ENCODE measurements around the gene HES4.
"Not testable (repeated sequence)": the region's sequence is repeated elsewhere in the genome, so short reads cannot be mapped to it uniquely, and the experiment has no call there.

HES4 gene

GRCh38 chr1:997993-998744 is 1.7 kb downstream of the HES4 start:
- DNase-seq, result no peak

GRCh38 chr1:997713-997992 is 2.2 kb downstream of the HES4 start:
- no peak for DNase-seq

- no peak for DNase-seq
These were observed 2.8 kb downstream of the HES4 start for GRCh38 chr1:996851-997712.

GRCh38 chr1:995665-996633 is 3.9 kb downstream of the HES4 start:
- no peak for DNase-seq

- not testable (repeated sequence) for DNase-seq
These were observed 5.4 kb downstream of the HES4 start for GRCh38 chr1:994546-994945.

- DNase-seq, result no peak
These were observed 6.4 kb downstream of the HES4 start for GRCh38 chr1:993379-993995.

GRCh38 chr1:992362-992761 is 7.5 kb downstream of the HES4 start:
- DNase-seq, result no peak

GRCh38 chr1:991895-992294 is 8.0 kb downstream of the HES4 start:
- DNase-seq, result no peak

GRCh38 chr1:991275-991674 is 8.6 kb downstream of the HES4 start:
- not testable (repeated sequence) for DNase-seq

GRCh38 chr1:988061-988460 is 11.8 kb downstream of the HES4 start:
- DNase-seq, result not testable (repeated sequence)

GRCh38 chr1:985126-985525 is 14.8 kb downstream of the HES4 start:
- no peak for DNase-seq

- DNase-seq, result no peak
These were observed 15.5 kb downstream of the HES4 start for GRCh38 chr1:984476-984814.

GRCh38 chr1:983798-984475 is 16.0 kb downstream of the HES4 start:
- DNase-seq, result peak; percentile 65

- no peak for DNase-seq
These were observed 17.0 kb downstream of the HES4 start for GRCh38 chr1:982765-983436.

- no peak for DNase-seq
These were observed 17.8 kb downstream of the HES4 start, which contains the start of gene PERM1 for GRCh38 chr1:981955-982558. PERM1 (minus strand) TSS chr1:982093; CDS start chr1:981029, 1,064 bp downstream.

GRCh38 chr1:981491-981954 is 18.4 kb downstream of the HES4 start:
- DNase-seq, result no peak

GRCh38 chr1:980602-981395 is 19.1 kb downstream of the HES4 start:
- DNase-seq, result no peak

GRCh38 chr1:980137-980571 is 19.7 kb downstream of the HES4 start:
- DNase-seq, result no peak

- no peak for DNase-seq
These were observed 20.2 kb downstream of the HES4 start for GRCh38 chr1:979744-980072.
